ENCODE measurements around the gene FAM3D.

- TF ChIP-seq CTCF (IDR thresholded peaks at IDR 0.05; ENCODE audit: low read depth, low read length, missing input control) (no peak), ATF3 (IDR thresholded peaks at IDR 0.05) (no peak), RAD21 (IDR thresholded peaks at IDR 0.05) (no peak), YY1 (IDR thresholded peaks at IDR 0.05) (no peak), TAF1 (conservative IDR thresholded peaks at IDR 0.05) (no peak), SP1 (IDR thresholded peaks at IDR 0.05) (no peak)
- TF ChIP-seq, protein P1, sequence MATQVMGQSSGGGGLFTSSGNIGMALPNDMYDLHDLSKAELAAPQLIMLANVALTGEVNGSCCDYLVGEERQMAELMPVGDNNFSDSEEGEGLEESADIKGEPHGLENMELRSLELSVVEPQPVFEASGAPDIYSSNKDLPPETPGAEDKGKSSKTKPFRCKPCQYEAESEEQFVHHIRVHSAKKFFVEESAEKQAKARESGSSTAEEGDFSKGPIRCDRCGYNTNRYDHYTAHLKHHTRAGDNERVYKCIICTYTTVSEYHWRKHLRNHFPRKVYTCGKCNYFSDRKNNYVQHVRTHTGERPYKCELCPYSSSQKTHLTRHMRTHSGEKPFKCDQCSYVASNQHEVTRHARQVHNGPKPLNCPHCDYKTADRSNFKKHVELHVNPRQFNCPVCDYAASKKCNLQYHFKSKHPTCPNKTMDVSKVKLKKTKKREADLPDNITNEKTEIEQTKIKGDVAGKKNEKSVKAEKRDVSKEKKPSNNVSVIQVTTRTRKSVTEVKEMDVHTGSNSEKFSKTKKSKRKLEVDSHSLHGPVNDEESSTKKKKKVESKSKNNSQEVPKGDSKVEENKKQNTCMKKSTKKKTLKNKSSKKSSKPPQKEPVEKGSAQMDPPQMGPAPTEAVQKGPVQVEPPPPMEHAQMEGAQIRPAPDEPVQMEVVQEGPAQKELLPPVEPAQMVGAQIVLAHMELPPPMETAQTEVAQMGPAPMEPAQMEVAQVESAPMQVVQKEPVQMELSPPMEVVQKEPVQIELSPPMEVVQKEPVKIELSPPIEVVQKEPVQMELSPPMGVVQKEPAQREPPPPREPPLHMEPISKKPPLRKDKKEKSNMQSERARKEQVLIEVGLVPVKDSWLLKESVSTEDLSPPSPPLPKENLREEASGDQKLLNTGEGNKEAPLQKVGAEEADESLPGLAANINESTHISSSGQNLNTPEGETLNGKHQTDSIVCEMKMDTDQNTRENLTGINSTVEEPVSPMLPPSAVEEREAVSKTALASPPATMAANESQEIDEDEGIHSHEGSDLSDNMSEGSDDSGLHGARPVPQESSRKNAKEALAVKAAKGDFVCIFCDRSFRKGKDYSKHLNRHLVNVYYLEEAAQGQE (IDR thresholded peaks at IDR 0.05) = no peak
These were observed 15.3 kb downstream of the FAM3D start for GRCh38 chr3:58651276-58651675.
